H1 (cell line): ENCODE results near the gene CUX1. TPM values are rescaled to one million over a fixed set of nuclear protein-coding genes. Genes with fewer than 3 reads are reported as not detected.

ENCODE experiments used
- CTCF ChIA-PET: fragments of 300-600 bp; sonication (Branson Sonifier 250); formaldehyde crosslinking; loops from one replicate; lab custom pipeline; 2021; ENCODE audit not compliant: partially characterized antibody; lab: Charles Lee
- POLR2A ChIA-PET: fragments of 300-600 bp; sonication (Branson Sonifier 250); formaldehyde crosslinking; loops from one replicate; lab custom pipeline; 2021; ENCODE audit warnings: inconsistent platforms; ENCODE audit not compliant: partially characterized antibody; lab: Charles Lee
- DNase-seq, 2 experiments: peaks; one replicate each; pipeline versions ENCODE4 v3.0.0 to v3.0.0-alpha.2; 2010 to 2022; ENCODE audit warnings: low spot score in 2 of 2, low read depth in 1 of 2, mixed read lengths in 1 of 2
- FAIRE-seq: peaks from 2 replicates; lab custom pipeline; 2011; peaks lifted over from hg19 to GRCh38; lab: Jason Lieb, UNC
- H2AFZ ChIP-seq: 2 replicates; pipeline ENCODE4 v1.8.1; 2012; ENCODE audit warnings: low read length, inconsistent platforms
- H2AK5ac ChIP-seq: 2 replicates; pipeline ENCODE4 v1.6.1; 2013; ENCODE audit warnings: low read depth, low read length
- H2BK120ac ChIP-seq: replicated peaks from 2 replicates; pipeline ENCODE3; 2013; ENCODE audit warnings: low read depth, low read length, inconsistent platforms
- H2BK12ac ChIP-seq: 2 replicates; pipeline ENCODE4 v1.6.1; 2013; ENCODE audit warnings: low read depth, low read length
- H2BK15ac ChIP-seq: 2 replicates; pipeline ENCODE4 v1.6.1; 2013; ENCODE audit warnings: low read length
- H2BK20ac ChIP-seq: 2 replicates; pipeline ENCODE4 v1.6.1; 2013; ENCODE audit warnings: low read length
- H2BK5ac ChIP-seq: 2 replicates; pipeline ENCODE4 v1.6.1; 2013; ENCODE audit warnings: low read depth, low read length
- H3K14ac ChIP-seq: 2 replicates; pipeline ENCODE4 v1.6.1; 2013; ENCODE audit warnings: inconsistent platforms; ENCODE audit not compliant: insufficient read length
- H3K18ac ChIP-seq: 2 replicates; pipeline ENCODE4 v1.6.1; 2013; ENCODE audit warnings: low read length; ENCODE audit errors: extremely low read depth
- H3K23ac ChIP-seq: 2 replicates; pipeline ENCODE4 v1.6.1; 2013; ENCODE audit warnings: inconsistent platforms; ENCODE audit not compliant: insufficient read length
- H3K23me2 ChIP-seq: 2 replicates; pipeline ENCODE4 v1.6.1; 2013; ENCODE audit warnings: low read depth, low read length
- H3K27ac ChIP-seq: 2 replicates; pipeline ENCODE4 v1.6.1; 2011; ENCODE audit warnings: low read depth, low read length, inconsistent platforms
- H3K27me3 ChIP-seq, 4 experiments: replicated peaks in 1 of 4; 1 replicate in 1 of 4; 2 replicates in 3 of 4; pipeline versions ENCODE4 v1.6.1 to v1.8.1; 2011 to 2013; ENCODE audit warnings: low read length in 3 of 4, mild to moderate bottlenecking in 3 of 4, inconsistent platforms in 2 of 4, mixed read lengths in 2 of 4, moderate library complexity in 1 of 4; ENCODE audit not compliant: control insufficient read depth in 3 of 4, insufficient read depth in 3 of 4; ENCODE audit errors: extremely low read depth in 1 of 4
- H3K36me3 ChIP-seq, 4 experiments: 2 replicates each; pipeline versions ENCODE4 v1.6.1 to v1.8.1; 2011 to 2013; ENCODE audit warnings: mild to moderate bottlenecking in 4 of 4, low read length in 3 of 4, moderate library complexity in 2 of 4, control low read depth in 1 of 4, inconsistent platforms in 1 of 4; ENCODE audit not compliant: insufficient read depth in 4 of 4, control insufficient read depth in 2 of 4
- H3K4ac ChIP-seq: replicated peaks from 2 replicates; pipeline ENCODE3; 2013; ENCODE audit warnings: low read length, low read depth, mixed read lengths, inconsistent platforms; ENCODE audit not compliant: insufficient read length
- H3K4me1 ChIP-seq, 4 experiments: replicated peaks in 1 of 4; 1 replicate in 1 of 4; 2 replicates in 3 of 4; pipeline versions ENCODE4 v1.6.1 to v1.8.1; 2011 to 2013; ENCODE audit warnings: low read length in 3 of 4, inconsistent platforms in 2 of 4, mixed read lengths in 1 of 4; ENCODE audit not compliant: insufficient read depth in 4 of 4, control insufficient read depth in 3 of 4
- H3K4me2 ChIP-seq, 2 experiments: 2 replicates each; pipeline versions ENCODE4 v1.6.1 to v1.8.1; 2011 to 2013; ENCODE audit warnings: low read depth in 2 of 2, low read length in 2 of 2, control low read depth in 1 of 2, inconsistent platforms in 1 of 2, mild to moderate bottlenecking in 1 of 2; ENCODE audit not compliant: insufficient read depth in 1 of 2
- H3K4me3 ChIP-seq, 4 experiments: fragments of 200-600, 300-600 bp in 1 of 4; sonication (generic), shearing (Covaris generic), sonication (Bioruptor Twin) in 1 of 4; 2 replicates each; pipeline versions ENCODE4 v1.5.1 to v1.8.1; 2011 to 2016; ENCODE audit warnings: low read length in 4 of 4, low read depth in 3 of 4, control low read depth in 2 of 4, inconsistent platforms in 2 of 4, mild to moderate bottlenecking in 2 of 4, mixed read lengths in 1 of 4, moderate library complexity in 1 of 4; ENCODE audit not compliant: insufficient read depth in 2 of 4; ENCODE audit errors: extremely low read depth in 1 of 4
- H3K56ac ChIP-seq: replicated peaks from 2 replicates; pipeline ENCODE3; 2013; ENCODE audit warnings: low read depth, mild to moderate bottlenecking, mixed read lengths, low read length, inconsistent platforms; ENCODE audit not compliant: insufficient read length
- H3K79me1 ChIP-seq: 2 replicates; pipeline ENCODE4 v1.6.1; 2013; ENCODE audit warnings: low read depth, low read length, control low read depth
- H3K79me2 ChIP-seq, 2 experiments: 2 replicates each; pipeline versions ENCODE4 v1.6.1 to v1.8.1; 2012 to 2013; ENCODE audit warnings: low read length in 2 of 2, mild to moderate bottlenecking in 2 of 2, inconsistent platforms in 1 of 2; ENCODE audit not compliant: insufficient read depth in 2 of 2, control insufficient read depth in 1 of 2
- H3K9ac ChIP-seq, 4 experiments: replicated peaks in 1 of 4; 1 replicate in 1 of 4; 2 replicates in 3 of 4; pipeline versions ENCODE4 v1.6.1 to v1.8.1; 2011 to 2013; ENCODE audit warnings: low read depth in 3 of 4, low read length in 3 of 4, control low read depth in 2 of 4, mild to moderate bottlenecking in 2 of 4, moderate library complexity in 2 of 4, inconsistent platforms in 1 of 4; ENCODE audit errors: extremely low read depth in 1 of 4
- H3K9me3 ChIP-seq, 2 experiments: 2 replicates each; pipeline versions ENCODE4 v1.6.1 to v1.8.1; 2012 to 2013; ENCODE audit warnings: mild to moderate bottlenecking in 2 of 2, moderate library complexity in 2 of 2, control low read depth in 1 of 2, inconsistent platforms in 1 of 2, low read depth in 1 of 2, low read length in 1 of 2, mixed read lengths in 1 of 2; ENCODE audit not compliant: insufficient read depth in 2 of 2
- H4K20me1 ChIP-seq, 2 experiments: replicated peaks in 1 of 2; 2 replicates each; pipeline versions ENCODE3 to v1.8.1; 2011 to 2013; ENCODE audit warnings: inconsistent platforms in 2 of 2, low read length in 2 of 2, mild to moderate bottlenecking in 1 of 2; ENCODE audit not compliant: insufficient read depth in 2 of 2, control insufficient read depth in 1 of 2
- H4K5ac ChIP-seq: 2 replicates; pipeline ENCODE4 v1.6.1; 2013; ENCODE audit warnings: low read length, low read depth, mixed read lengths, inconsistent platforms; ENCODE audit not compliant: insufficient read length
- H4K8ac ChIP-seq: 2 replicates; pipeline ENCODE4 v1.8.0; 2013; ENCODE audit warnings: mild to moderate bottlenecking, moderate library complexity, low read length, inconsistent platforms; ENCODE audit not compliant: insufficient read depth; ENCODE audit errors: extremely low read depth
- H4K91ac ChIP-seq: replicated peaks from 2 replicates; pipeline ENCODE3; 2013; ENCODE audit warnings: low read length, mixed read lengths, inconsistent platforms; ENCODE audit not compliant: insufficient read length
- ASH2L ChIP-seq: fragments of 200-600, 300-600 bp; sonication (generic); IDR thresholded peaks from one replicate; pipeline ENCODE4 v1.7.1; 2017; ENCODE audit warnings: low read length
- CREB1 ChIP-seq: IDR thresholded peaks from 2 replicates; pipeline ENCODE4 v1.6.1; 2012; ENCODE audit warnings: inconsistent platforms
- CTBP2 ChIP-seq: IDR thresholded peaks from 2 replicates; pipeline ENCODE4 v1.7.0; 2011; ENCODE audit warnings: borderline replicate concordance, mild to moderate bottlenecking, moderate library complexity, mixed read lengths, low read length; ENCODE audit not compliant: insufficient read depth, insufficient read length
- GABPA ChIP-seq: IDR thresholded peaks from 2 replicates; pipeline ENCODE4 v1.6.1; 2011; ENCODE audit warnings: mild to moderate bottlenecking, low read length, moderate library complexity, borderline replicate concordance; ENCODE audit not compliant: insufficient read depth
- HDAC2 ChIP-seq, 2 experiments: fragments of 300-600 bp in 1 of 2; sonication (generic) in 1 of 2; IDR thresholded peaks; 2 replicates each; pipeline ENCODE4 v1.6.1; 2011 to 2012; ENCODE audit warnings: low read depth in 2 of 2, low read length in 2 of 2, mild to moderate bottlenecking in 2 of 2, moderate library complexity in 2 of 2, borderline replicate concordance in 1 of 2, inconsistent platforms in 1 of 2
- JUND ChIP-seq: IDR thresholded peaks from 2 replicates; pipeline ENCODE4 v1.6.1; 2011; ENCODE audit warnings: mild to moderate bottlenecking, improper control_type of control experiment, low read length
- KDM1A ChIP-seq: fragments of 200-600, 300-600 bp; sonication (generic); IDR thresholded peaks from 2 replicates; pipeline ENCODE4 v1.7.1; 2016; ENCODE audit warnings: mild to moderate bottlenecking, low read length, borderline replicate concordance
- KDM5A ChIP-seq: fragments of 200-600 bp; IDR thresholded peaks from 2 replicates; pipeline ENCODE4 v1.7.1; 2012; ENCODE audit warnings: mild to moderate bottlenecking, low read length, inconsistent platforms, mixed read lengths
- POU5F1 ChIP-seq: IDR thresholded peaks from 2 replicates; pipeline ENCODE4 v1.6.1; 2011; ENCODE audit warnings: low read depth, mild to moderate bottlenecking, low read length, moderate library complexity
- SP1 ChIP-seq: IDR thresholded peaks from 2 replicates; pipeline ENCODE4 v1.6.1; 2011; ENCODE audit warnings: low read depth, low read length
- WGBS, 2 experiments: shearing (Covaris generic) in 1 of 2; methylation state at CpG; one replicate each; pipeline versions ENCODE4 v1.1.6 to v1.1.7; 2013 to 2015; ENCODE audit warnings: low lambda C conversion rate in 2 of 2, mixed read lengths in 2 of 2, inconsistent platforms in 1 of 2, low coverage in 1 of 2, missing lambda C conversion rate in 1 of 2; ENCODE audit not compliant: insufficient replicate concordance in 2 of 2, insufficient coverage in 1 of 2, insufficient read length in 1 of 2; ENCODE audit errors: extremely low coverage in 1 of 2, missing lambda C conversion rate in 1 of 2; 5-methylcytosine and 5-hydroxymethylcytosine counted together
- polyA plus RNA-seq, 7 experiments: library from polyadenylated mRNA; depleted of rRNA in 3 of 7; stranded (reverse) in 5 of 7; unstranded in 2 of 7; fragments of >200 nt in 5 of 7; fragments of 200-250 nt in 2 of 7; gene quantifications; 1 replicate in 5 of 7; 2 replicates in 1 of 7; 4 replicates in 1 of 7; pipeline versions ENCODE4 v1.2.1 to v1.2.3, GENCODE V29; 2011 to 2013; ENCODE audit warnings: missing spikeins in 2 of 7, mixed read lengths in 2 of 7
- total RNA-seq: library from RNA; stranded (reverse); fragmentation: NEBNext Ultra II Directional; extraction: Animal tissue kit (Norgen Biotek cat#: 25700); gene quantifications from 2 replicates; pipeline ENCODE4 v1.2.1, GENCODE V29; 2021

Gene CUX1
- total and polyA plus RNA-seq, 2 of the 8 experiments (the other 6 are each of a cell fraction or from before 2014, with no cell fraction given), result 21.6 to 65.9 TPM

- no peak overlapping the region for H2BK12ac ChIP-seq
- H4K8ac ChIP-seq, result no peak overlapping the region
- no peak overlapping the region for H3K27ac ChIP-seq
- no peak overlapping the region for H2AFZ ChIP-seq
- TF ChIP-seq HDAC2 (IDR thresholded peaks at IDR 0.05; ENCODE audit: borderline replicate concordance in 1 of 2, low read depth in 2 of 2, low read length in 2 of 2) (no peak), KDM5A (no peak), CTBP2 (no peak), GABPA (no peak), ASH2L (no peak), SP1 (no peak), JUND (no peak), CREB1 (no peak), KDM1A (no peak), POU5F1 (no peak)
- TF ChIP-seq, all 59 proteins: peak for 0
- H3K79me2 ChIP-seq, result no peaks in the 10 kb centered on the region
- H4K5ac ChIP-seq, result no peak overlapping the region
- no peak overlapping the region for H3K56ac ChIP-seq
- no peak overlapping the region for H3K9ac ChIP-seq
- no peak overlapping the region for H2BK5ac ChIP-seq
- H3K4me1 ChIP-seq, result peaks cover 0 to 6% (median 3%) of the 10 kb centered on the region in 4 experiments; a peak in 4 of 7 replicates
- ChIA-PET POLR2A (no interaction called here), CTCF (interaction anchor here (0.8 kb wide), 2 partner anchors 13 to 503 kb away, joined by 3 read pairs; no protein-coding TSS in a partner anchor)
- no peak overlapping the region for H3K14ac ChIP-seq
- H2BK120ac ChIP-seq, result no peak overlapping the region
- H3K27me3 ChIP-seq, result no peaks in the 10 kb centered on the region
- no peak overlapping the region for H3K4me3 ChIP-seq
- H3K36me3 ChIP-seq, result peaks cover 0 to 18% (median 10%) of the 10 kb centered on the region in 4 experiments; a peak in 7 of 8 replicates
- H3K9me3 ChIP-seq, result no peaks in the 10 kb centered on the region
- DNase-seq (peak in 1 of 2 experiments; percentile 32), FAIRE-seq (no peak)
- no peak overlapping the region for H3K18ac ChIP-seq
- no peak overlapping the region for H3K23ac ChIP-seq
- no peak overlapping the region for H2AK5ac ChIP-seq
- H3K4me2 ChIP-seq, result no peak overlapping the region
- H3K79me1 ChIP-seq, result no peaks in the 10 kb centered on the region; the same call in 1 of the 2 replicates
- H2BK20ac ChIP-seq, result no peak overlapping the region
- peaks cover 3% of the 10 kb centered on the region in 2 experiments for H4K20me1 ChIP-seq
- 93% methylated on average over 5 of the region's 5 CpGs; no CpG with 5 or more reads in 1 of the 2 experiments for WGBS, 2 experiments
- H3K23me2 ChIP-seq, result no peaks in the 10 kb centered on the region; the same call in 1 of the 2 replicates
- H2BK15ac ChIP-seq, result no peak overlapping the region
- no peak overlapping the region for H3K4ac ChIP-seq
- H4K91ac ChIP-seq, result no peak overlapping the region
These were observed 289.2 kb downstream of the CUX1 start for GRCh38 chr7:102106625-102107024.
